Globus pallidus (tissue), 1 donor: ENCODE measurements around the gene NFASC.

Source experiments
- DNase-seq: peaks from one replicate; pipeline ENCODE4 v3.0.0-alpha.2; 2015; ENCODE audit warnings: low spot score

NFASC gene

GRCh38 chr1:204889681-204890383, 19.2 kb downstream of the NFASC start:
- no peak for DNase-seq

GRCh38 chr1:204891860-204892259, 21.2 kb downstream of the NFASC start:
- no peak for DNase-seq

- no peak for DNase-seq
These were observed 23.4 kb downstream of the NFASC start for GRCh38 chr1:204894031-204894430.

- no peak for DNase-seq
These were observed 23.9 kb downstream of the NFASC start for GRCh38 chr1:204894606-204895005.

- peak; percentile 44 for DNase-seq
These were observed 25.4 kb downstream of the NFASC start for GRCh38 chr1:204896023-204896422.

GRCh38 chr1:204896787-204897469, 26.3 kb downstream of the NFASC start:
- DNase-seq = no peak

GRCh38 chr1:204900721-204901120, 30.1 kb downstream of the NFASC start:
- DNase-seq = no peak

- no peak for DNase-seq
These were observed 32.0 kb downstream of the NFASC start for GRCh38 chr1:204902671-204903070.

GRCh38 chr1:204904228-204904810, 33.7 kb downstream of the NFASC start:
- no peak for DNase-seq

GRCh38 chr1:204909109-204909508, 38.4 kb downstream of the NFASC start:
- DNase-seq = no peak

GRCh38 chr1:204915861-204916495, 45.3 kb downstream of the NFASC start:
- DNase-seq = no peak

GRCh38 chr1:204917802-204918201, 47.1 kb downstream of the NFASC start:
- DNase-seq = no peak

GRCh38 chr1:204920511-204920910, 49.8 kb downstream of the NFASC start:
- no peak for DNase-seq

- no peak for DNase-seq
These were observed 50.3 kb downstream of the NFASC start for GRCh38 chr1:204920967-204921366.

- DNase-seq = no peak
These were observed 51.3 kb downstream of the NFASC start for GRCh38 chr1:204921855-204922516.

GRCh38 chr1:204923201-204923600, 52.5 kb downstream of the NFASC start:
- no peak for DNase-seq

- no peak for DNase-seq
These were observed 53.0 kb downstream of the NFASC start for GRCh38 chr1:204923626-204924012.

GRCh38 chr1:204924013-204924759, 53.5 kb downstream of the NFASC start:
- no peak for DNase-seq

- DNase-seq = no peak
These were observed 55.0 kb downstream of the NFASC start for GRCh38 chr1:204925701-204926100.

- no peak for DNase-seq
These were observed 57.3 kb downstream of the NFASC start for GRCh38 chr1:204927673-204928641.
